Prostate gland (tissue), 2 donors: ENCODE data around the gene ATP6V0B.

Experiments
- POLR2A ChIP-seq: fragments of 450-650 bp; IDR thresholded peaks from one replicate; pipeline ENCODE4 v1.6.1; 2016; ENCODE audit warnings: antibody characterized with exemption, mild to moderate bottlenecking
- POLR2AphosphoS5 ChIP-seq: sonication (generic); formaldehyde crosslinking; IDR thresholded peaks from one replicate; pipeline ENCODE4 v1.6.1; 2017; ENCODE audit warnings: antibody characterized with exemption
- TF ChIP-seq, protein P1 (sequence below), 4 experiments: fragments of 200-600 bp in 2 of 4; fragments of 450-650 bp in 2 of 4; sonication (generic) in 2 of 4; IDR thresholded peaks; 1 replicate in 3 of 4; 2 replicates in 1 of 4; pipeline ENCODE4 v1.5.1; 2016 to 2019; ENCODE audit warnings: antibody characterized with exemption in 4 of 4, mild to moderate bottlenecking in 2 of 4, moderate library complexity in 2 of 4

- TF ChIP-seq POLR2AphosphoS5: no peak
- TF ChIP-seq, protein P1, sequence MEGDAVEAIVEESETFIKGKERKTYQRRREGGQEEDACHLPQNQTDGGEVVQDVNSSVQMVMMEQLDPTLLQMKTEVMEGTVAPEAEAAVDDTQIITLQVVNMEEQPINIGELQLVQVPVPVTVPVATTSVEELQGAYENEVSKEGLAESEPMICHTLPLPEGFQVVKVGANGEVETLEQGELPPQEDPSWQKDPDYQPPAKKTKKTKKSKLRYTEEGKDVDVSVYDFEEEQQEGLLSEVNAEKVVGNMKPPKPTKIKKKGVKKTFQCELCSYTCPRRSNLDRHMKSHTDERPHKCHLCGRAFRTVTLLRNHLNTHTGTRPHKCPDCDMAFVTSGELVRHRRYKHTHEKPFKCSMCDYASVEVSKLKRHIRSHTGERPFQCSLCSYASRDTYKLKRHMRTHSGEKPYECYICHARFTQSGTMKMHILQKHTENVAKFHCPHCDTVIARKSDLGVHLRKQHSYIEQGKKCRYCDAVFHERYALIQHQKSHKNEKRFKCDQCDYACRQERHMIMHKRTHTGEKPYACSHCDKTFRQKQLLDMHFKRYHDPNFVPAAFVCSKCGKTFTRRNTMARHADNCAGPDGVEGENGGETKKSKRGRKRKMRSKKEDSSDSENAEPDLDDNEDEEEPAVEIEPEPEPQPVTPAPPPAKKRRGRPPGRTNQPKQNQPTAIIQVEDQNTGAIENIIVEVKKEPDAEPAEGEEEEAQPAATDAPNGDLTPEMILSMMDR (IDR thresholded peaks at IDR 0.05): no peak
- TF ChIP-seq POLR2A: no peak
These were observed 25.1 kb upstream of the ATP6V0B start for GRCh38 chr1:43949678-43950077.
